Esophagus squamous epithelium (tissue), 5 donors: ENCODE measurements around the gene ERC2. TPM values are rescaled to one million over a fixed set of nuclear protein-coding genes. Genes with fewer than 3 reads are reported as not detected.

Experiments
- DNase-seq: peaks from one replicate; lab custom pipeline; 2025; lab: John Stamatoyannopoulos, UW
- H3K27ac ChIP-seq, 4 donors: fragments of 200-600 bp; sonication (generic); one replicate each; pipeline ENCODE4 v1.5.1; 2016 to 2019; ENCODE audit warnings: mild to moderate bottlenecking in 1 of 4
- H3K27me3 ChIP-seq, 4 donors: fragments of 200-600 bp; sonication (generic); 1 replicate in 3 of 4; 2 replicates in 1 of 4; pipeline versions ENCODE4 v1.5.1 to v1.6.0; 2017 to 2021; ENCODE audit warnings: antibody characterized with exemption in 1 of 4
- H3K36me3 ChIP-seq, 3 donors: fragments of 200-600 bp; sonication (generic); one replicate each; pipeline ENCODE4 v1.5.1; 2016 to 2019
- H3K4me1 ChIP-seq, 3 donors: fragments of 200-600 bp; sonication (generic); one replicate each; pipeline ENCODE4 v1.5.1; 2017 to 2019
- H3K4me3 ChIP-seq, 4 donors: fragments of 200-600 bp; sonication (generic); 1 replicate in 3 of 4; 2 replicates in 1 of 4; pipeline ENCODE4 v1.5.1; 2016 to 2019; ENCODE audit warnings: mild to moderate bottlenecking in 2 of 4, moderate library complexity in 1 of 4
- H3K9me3 ChIP-seq, 3 donors: fragments of 200-600 bp; sonication (generic); one replicate each; pipeline ENCODE4 v1.5.1; 2016 to 2019
- CTCF ChIP-seq, 6 experiments: fragments of 450-650 bp in 4 of 6; fragments of 200-600 bp in 2 of 6; sonication (generic) in 2 of 6; IDR thresholded peaks; one replicate each; pipeline ENCODE4 v1.5.1; 2016 to 2019; ENCODE audit warnings: antibody characterized with exemption in 6 of 6, mild to moderate bottlenecking in 4 of 6, moderate library complexity in 4 of 6
- POLR2A ChIP-seq, 4 donors: fragments of 450-650 bp; IDR thresholded peaks; one replicate each; pipeline ENCODE4 v1.6.1; 2017; ENCODE audit warnings: antibody characterized with exemption in 4 of 4, mild to moderate bottlenecking in 4 of 4, moderate library complexity in 3 of 4
- WGBS, 2 donors: methylation state at CpG; one replicate each; pipeline ENCODE4 v1.1.5; 2018; 5-methylcytosine and 5-hydroxymethylcytosine counted together
- intact Hi-C: fragments of 100-400 bp; cut with DNase I; formaldehyde crosslinking; loops from one replicate; pipeline ENCODE4 v1.15.0; 2022
- total RNA-seq, 4 donors: library from RNA; depleted of rRNA; stranded (reverse); fragments of >200 nt; gene quantifications; one replicate each; pipeline ENCODE4 v1.1.0, GENCODE V29; 2016
- donor health status: DM: yes; HTN: yes; CAD: no.

The ERC2 gene
- total RNA-seq, 4 donors from 2014 or later, result 0.12 to 1.9 (median 0.86) TPM

GRCh38 chr3:55682461-55682860 is 785.8 kb downstream of the ERC2 start:
- intact Hi-C loops, result no loop called here
- H3K27ac ChIP-seq, result no peak overlapping the region
- H3K36me3 ChIP-seq, result no peaks in the 10 kb centered on the region
- peaks cover 0 to 17% (median 0%) of the 10 kb centered on the region in 3 donors for H3K4me1 ChIP-seq
- no peaks in the 10 kb centered on the region for H3K27me3 ChIP-seq
- no peak overlapping the region for H3K4me3 ChIP-seq
- TF ChIP-seq POLR2A (IDR thresholded peaks at IDR 0.05) (no peak), CTCF (IDR thresholded peaks at IDR 0.05) (no peak)
- no peaks in the 10 kb centered on the region for H3K9me3 ChIP-seq
- no peak for DNase-seq
- WGBS, 2 donors, result 73 to 91% methylated on average over 3 of the region's 3 CpGs

- intact Hi-C loops, result no loop called here
- Histone ChIP-seq H3K27me3 (no peaks in the 10 kb centered on the region), H3K27ac (no peak overlapping the region), H3K36me3 (no peaks in the 10 kb centered on the region), H3K9me3 (no peaks in the 10 kb centered on the region), H3K4me3 (no peak overlapping the region), H3K4me1 (peaks cover 0 to 21% (median 0%) of the 10 kb centered on the region in 3 donors)
- DNase-seq, result no peak
- no peak for TF ChIP-seq CTCF (IDR thresholded peaks at IDR 0.05)
- TF ChIP-seq POLR2A (IDR thresholded peaks at IDR 0.05), result no peak
- 56 to 74% methylated on average over 5 of the region's 5 CpGs for WGBS, 2 donors
Measured at GRCh38 chr3:55678546-55679216, 789.6 kb downstream of the ERC2 start.

GRCh38 chr3:55676643-55677042 is 791.6 kb downstream of the ERC2 start:
- Histone ChIP-seq H3K4me1 (peaks cover 0 to 26% (median 0%) of the 10 kb centered on the region in 3 donors), H3K36me3 (no peaks in the 10 kb centered on the region), H3K27ac (no peak overlapping the region), H3K4me3 (no peak overlapping the region), H3K9me3 (no peaks in the 10 kb centered on the region), H3K27me3 (no peaks in the 10 kb centered on the region)
- WGBS, 2 donors, result 51 to 59% methylated on average over 3 of the region's 3 CpGs
- TF ChIP-seq CTCF (IDR thresholded peaks at IDR 0.05) (no peak), POLR2A (IDR thresholded peaks at IDR 0.05) (no peak)
- intact Hi-C loops, result no loop called here
- no peak for DNase-seq

GRCh38 chr3:55675478-55675877 is 792.8 kb downstream of the ERC2 start:
- intact Hi-C loops, result no loop called here
- 44 to 78% methylated on average over 2 to 3 of the region's 3 CpGs for WGBS, 2 donors
- no peak overlapping the region for H3K4me3 ChIP-seq

More at GRCh38 chr3:55675478-55675877, 792.8 kb downstream of the ERC2 start:
- no peak overlapping the region for H3K27ac ChIP-seq
- no peak for TF ChIP-seq POLR2A (IDR thresholded peaks at IDR 0.05)
- TF ChIP-seq CTCF (IDR thresholded peaks at IDR 0.05), result no peak
- H3K9me3 ChIP-seq, result no peaks in the 10 kb centered on the region
- H3K4me1 ChIP-seq, result peaks cover 0 to 28% (median 0%) of the 10 kb centered on the region in 3 donors
- no peaks in the 10 kb centered on the region for H3K36me3 ChIP-seq
- DNase-seq, result no peak
- H3K27me3 ChIP-seq, result no peaks in the 10 kb centered on the region
